HEK293 (cell line): ENCODE results near the gene CCDC112.

Experiments
- CTCF ChIA-PET: fragments of 350-600 bp; formaldehyde crosslinking; extraction: SDS; loops from one replicate; lab custom pipeline; 2021; ENCODE audit warnings: antibody characterized with exemption; lab: Yijun Ruan, JAX
- POLR2A ChIA-PET: fragments of 300-600 bp; formaldehyde crosslinking; extraction: SDS; loops from one replicate; lab custom pipeline; 2020; ENCODE audit warnings: antibody characterized with exemption, inconsistent platforms; lab: Yijun Ruan, JAX
- H3K27ac ChIP-seq: fragments of 200-500 bp; sonication (Bioruptor generic); 2 replicates; pipeline ENCODE4 v1.5.1; 2014; ENCODE audit warnings: low read depth, low read length, control low read depth, inconsistent platforms; ENCODE audit errors: extremely low read depth
- H3K36me3 ChIP-seq, 2 experiments: fragments of 200-500 bp in 1 of 2; sonication (Bioruptor generic) in 1 of 2; 1 replicate in 1 of 2; 2 replicates in 1 of 2; pipeline ENCODE4 v1.5.1; 2014 to 2017; ENCODE audit warnings: inconsistent platforms in 2 of 2, low read length in 2 of 2; ENCODE audit not compliant: control insufficient read depth in 2 of 2, insufficient read depth in 1 of 2
- H3K4me1 ChIP-seq: fragments of 200-500 bp; sonication (Bioruptor generic); 2 replicates; pipeline ENCODE4 v1.5.1; 2014; ENCODE audit warnings: mild to moderate bottlenecking, low read length, inconsistent platforms; ENCODE audit not compliant: control insufficient read depth, insufficient read depth
- H3K4me3 ChIP-seq: 2 replicates; pipeline ENCODE4 v1.5.1; 2011; ENCODE audit warnings: low read depth, mild to moderate bottlenecking, control low read depth, low read length, moderate library complexity
- H3K9me3 ChIP-seq: fragments of 200-500 bp; sonication (Bioruptor generic); 2 replicates; pipeline ENCODE4 v1.5.1; 2014; ENCODE audit warnings: low read depth, low read length, inconsistent platforms; ENCODE audit not compliant: control insufficient read depth, insufficient read depth
- CTCF ChIP-seq: fragments of 450-650 bp; formaldehyde crosslinking; IDR thresholded peaks from 2 replicates; pipeline ENCODE4 v1.5.1; 2016; ENCODE audit warnings: missing biosample characterization, missing genetic modification characterization
- KLF1 ChIP-seq: fragments of 450-650 bp; formaldehyde crosslinking; IDR thresholded peaks from 2 replicates; pipeline ENCODE4 v1.5.1; 2016; ENCODE audit warnings: missing biosample characterization, missing genetic modification characterization
- KLF17 ChIP-seq: fragments of 450-650 bp; formaldehyde crosslinking; IDR thresholded peaks from 2 replicates; pipeline ENCODE4 v1.5.1; 2016; ENCODE audit warnings: missing biosample characterization, missing genetic modification characterization
- ZBTB21 ChIP-seq: fragments of 450-650 bp; formaldehyde crosslinking; IDR thresholded peaks from 2 replicates; pipeline ENCODE4 v1.5.1; 2017; ENCODE audit warnings: missing biosample characterization, missing genetic modification characterization
- ZIC2 ChIP-seq: fragments of 450-650 bp; formaldehyde crosslinking; IDR thresholded peaks from 2 replicates; pipeline ENCODE4 v1.5.1; 2016; ENCODE audit warnings: missing biosample characterization, missing genetic modification characterization
- ZNF175 ChIP-seq: fragments of 450-650 bp; formaldehyde crosslinking; IDR thresholded peaks from 2 replicates; pipeline ENCODE4 v1.5.1; 2016; ENCODE audit warnings: missing biosample characterization, missing genetic modification characterization
- ZNF19 ChIP-seq: fragments of 450-650 bp; formaldehyde crosslinking; IDR thresholded peaks from 2 replicates; pipeline ENCODE4; 2016; ENCODE audit warnings: missing biosample characterization, missing genetic modification characterization, low read depth
- ZNF24 ChIP-seq: fragments of 450-650 bp; formaldehyde crosslinking; IDR thresholded peaks from 2 replicates; pipeline ENCODE4 v1.5.1; 2016; ENCODE audit warnings: missing biosample characterization, missing genetic modification characterization
- ZNF335 ChIP-seq: fragments of 450-650 bp; formaldehyde crosslinking; conservative IDR thresholded peaks from 2 replicates; pipeline ENCODE4 v1.5.1; 2016; ENCODE audit warnings: missing biosample characterization, missing genetic modification characterization
- ZNF404 ChIP-seq: fragments of 450-650 bp; formaldehyde crosslinking; IDR thresholded peaks from 2 replicates; pipeline ENCODE4 v1.5.1; 2017; ENCODE audit warnings: missing biosample characterization, missing genetic modification characterization
- ZNF433 ChIP-seq: fragments of 450-650 bp; formaldehyde crosslinking; IDR thresholded peaks from 2 replicates; pipeline ENCODE4 v1.5.1; 2016; ENCODE audit warnings: missing biosample characterization, missing genetic modification characterization, low read depth
- ZNF514 ChIP-seq: fragments of 450-650 bp; formaldehyde crosslinking; IDR thresholded peaks from 2 replicates; pipeline ENCODE4 v1.5.1; 2016; ENCODE audit warnings: missing biosample characterization, missing genetic modification characterization
- ZNF555 ChIP-seq: fragments of 450-650 bp; formaldehyde crosslinking; conservative IDR thresholded peaks from 2 replicates; pipeline ENCODE4 v1.5.1; 2017; ENCODE audit warnings: missing biosample characterization, mild to moderate bottlenecking, missing genetic modification characterization, inconsistent platforms
- ZNF580 ChIP-seq: fragments of 450-650 bp; formaldehyde crosslinking; IDR thresholded peaks from 2 replicates; pipeline ENCODE4 v1.5.1; 2016; ENCODE audit warnings: missing biosample characterization, missing genetic modification characterization
- ZNF654 ChIP-seq: fragments of 450-650 bp; formaldehyde crosslinking; IDR thresholded peaks from 2 replicates; pipeline ENCODE4 v1.5.1; 2016; ENCODE audit warnings: low read depth, missing biosample characterization, missing genetic modification characterization
- ZNF658 ChIP-seq: fragments of 450-650 bp; formaldehyde crosslinking; IDR thresholded peaks from 2 replicates; pipeline ENCODE4; 2016; ENCODE audit warnings: missing biosample characterization, missing genetic modification characterization
- ZNF747 ChIP-seq: fragments of 450-650 bp; formaldehyde crosslinking; IDR thresholded peaks from 2 replicates; pipeline ENCODE4 v1.5.1; 2016; ENCODE audit warnings: missing biosample characterization, missing genetic modification characterization
- TF ChIP-seq, protein P1 (sequence below): fragments of 450-650 bp; formaldehyde crosslinking; IDR thresholded peaks from 2 replicates; pipeline ENCODE4 v1.5.1; 2016; ENCODE audit warnings: missing biosample characterization, missing genetic modification characterization

CCDC112 gene

GRCh38 chr5:115317320-115317719 lies 20.9 kb upstream of the CCDC112 start:
- Histone ChIP-seq H3K27ac (no peak overlapping the region), H3K4me1 (no peaks in the 10 kb centered on the region), H3K9me3 (no peaks in the 10 kb centered on the region), H3K4me3 (no peak overlapping the region), H3K36me3 (no peaks in the 10 kb centered on the region)
- POLR2A ChIA-PET, result no interaction called here
- TF ChIP-seq ZNF747, result no peak
- TF ChIP-seq ZNF514 (tag by site-specific recombination), result no peak
- TF ChIP-seq ZNF555 (tag by site-specific recombination), result no peak
- no peak for TF ChIP-seq ZNF404 (tag by site-specific recombination)
- CTCF ChIA-PET, result interaction anchor here (0.6 kb wide), 1 partner anchor 521 kb away, joined by 5 read pairs; no protein-coding TSS in a partner anchor

DNA sequence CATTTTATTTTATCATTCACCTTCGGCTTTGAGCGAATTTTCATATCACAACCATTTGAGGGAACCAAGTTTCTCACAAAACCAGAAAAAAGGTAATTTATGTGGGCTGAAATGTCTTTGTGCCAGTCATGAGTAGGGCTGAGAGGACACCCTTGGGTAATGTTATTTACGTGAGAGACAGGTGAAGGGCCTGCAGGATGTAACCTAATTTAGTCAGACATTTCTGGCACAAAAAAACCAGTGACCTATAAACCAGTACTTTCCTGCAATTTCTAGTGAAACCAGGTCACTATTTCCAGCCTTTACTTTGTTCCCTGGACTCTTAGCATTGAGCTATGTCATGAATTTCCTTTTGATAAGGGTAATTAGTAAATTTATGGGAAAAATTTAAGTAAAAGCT lies 17.2 kb upstream of the CCDC112 start:
- Histone ChIP-seq H3K4me1 (no peaks in the 10 kb centered on the region), H3K4me3 (no peak overlapping the region), H3K27ac (no peak overlapping the region), H3K9me3 (no peaks in the 10 kb centered on the region), H3K36me3 (no peaks in the 10 kb centered on the region)
- POLR2A ChIA-PET, result no interaction called here
- CTCF ChIA-PET, result interaction anchor here (10.6 kb wide), 1 partner anchor 260 kb away, joined by 151 read pairs; no protein-coding TSS in a partner anchor
- TF ChIP-seq KLF17 (no peak), ZNF580 (tag by site-specific recombination) (no peak), ZNF433 (no peak), KLF1 (tag by site-specific recombination) (no peak), ZNF19 (tag by site-specific recombination) (no peak), ZNF658 (tag by site-specific recombination) (no peak), ZNF514 (tag by site-specific recombination) (no peak), ZBTB21 (tag by site-specific recombination) (no peak)

DNA sequence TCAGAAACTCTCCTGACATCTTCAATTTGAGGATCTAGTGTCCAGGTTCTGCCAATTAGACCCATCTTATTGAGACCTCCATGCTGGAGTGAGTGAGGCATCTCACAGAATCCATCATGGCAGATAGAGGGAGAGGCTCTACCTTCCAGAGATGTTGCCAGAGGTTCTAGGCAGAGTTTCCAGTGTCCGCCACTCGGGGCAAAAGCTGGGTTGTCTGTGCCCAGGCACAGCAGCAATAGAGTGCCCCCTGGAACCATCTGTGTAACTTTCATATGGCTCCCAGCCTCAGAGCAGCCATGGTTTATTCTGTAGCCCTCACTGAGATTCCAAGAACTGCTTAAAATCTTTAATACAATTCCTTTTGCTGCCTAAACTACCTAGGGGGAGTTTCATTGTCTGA lies 16.6 kb upstream of the CCDC112 start:
- ChIA-PET CTCF (interaction anchor here (1.1 to 10.6 kb wide), 2 partner anchors 40 to 260 kb away, joined by 3 to 151 read pairs; no protein-coding TSS in a partner anchor), POLR2A (no interaction called here)
- no peak overlapping the region for H3K27ac ChIP-seq
- no peaks in the 10 kb centered on the region for H3K4me1 ChIP-seq
- no peaks in the 10 kb centered on the region for H3K9me3 ChIP-seq
- no peak overlapping the region for H3K4me3 ChIP-seq
- H3K36me3 ChIP-seq, result no peaks in the 10 kb centered on the region
- TF ChIP-seq ZIC2 (tag by site-specific recombination) (no peak), CTCF (0 out of 2 replicates have a peak, but pooled peaks have one; percentile 13), ZNF175 (tag by site-specific recombination) (no peak), ZNF24 (no peak)

DNA sequence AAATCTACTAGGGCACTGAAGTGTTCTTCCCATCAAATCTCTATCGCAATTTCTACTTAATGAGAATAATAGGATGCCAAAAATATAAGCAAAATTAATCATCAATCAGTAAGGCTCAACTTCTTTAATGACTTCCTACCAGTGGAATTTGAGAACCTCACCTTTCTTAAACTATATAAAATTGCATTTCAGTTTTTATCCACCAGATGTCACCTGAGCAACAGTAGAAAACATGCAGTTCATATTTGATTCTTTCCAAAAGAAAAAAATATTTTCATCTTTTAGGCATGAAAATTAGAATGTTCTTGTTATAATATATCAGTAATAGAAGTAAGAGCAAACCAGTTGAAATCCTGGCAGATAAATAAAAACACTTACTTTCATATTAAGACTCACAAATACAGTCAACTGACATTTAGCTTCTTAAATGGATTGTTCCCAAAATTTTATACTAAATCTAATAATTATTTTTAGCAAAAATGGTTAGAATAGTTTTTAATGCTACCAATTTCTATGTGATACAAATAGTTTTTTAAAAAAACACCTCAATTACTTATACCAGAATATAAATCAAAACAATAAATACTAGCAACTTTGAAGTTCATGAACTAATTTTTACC lies 13.4 kb upstream of the CCDC112 start:
- TF ChIP-seq ZNF654 (tag by site-specific recombination) (peak; percentile 55), ZNF335 (tag by site-specific recombination) (no peak)
- TF ChIP-seq, protein P1, sequence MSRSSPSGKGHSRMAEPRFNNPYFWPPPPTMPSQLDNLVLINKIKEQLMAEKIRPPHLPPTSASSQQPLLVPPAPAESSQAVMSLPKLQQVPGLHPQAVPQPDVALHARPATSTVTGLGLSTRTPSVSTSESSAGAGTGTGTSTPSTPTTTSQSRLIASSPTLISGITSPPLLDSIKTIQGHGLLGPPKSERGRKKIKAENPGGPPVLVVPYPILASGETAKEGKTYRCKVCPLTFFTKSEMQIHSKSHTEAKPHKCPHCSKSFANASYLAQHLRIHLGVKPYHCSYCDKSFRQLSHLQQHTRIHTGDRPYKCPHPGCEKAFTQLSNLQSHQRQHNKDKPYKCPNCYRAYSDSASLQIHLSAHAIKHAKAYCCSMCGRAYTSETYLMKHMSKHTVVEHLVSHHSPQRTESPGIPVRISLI (tag by site-specific recombination), result 0 out of 2 replicates have a peak, but pooled peaks have one; percentile 42
- H3K4me1 ChIP-seq, result no peaks in the 10 kb centered on the region
- no peaks in the 10 kb centered on the region for H3K9me3 ChIP-seq
- no peak overlapping the region for H3K27ac ChIP-seq
- ChIA-PET CTCF (interaction anchor here (0.6 to 10.6 kb wide), 34 partner anchors 9 to 760 kb away, joined by 3 to 151 read pairs (median 3); partner anchors contain the start of genes CCDC112, PGGT1B and TICAM2), POLR2A (interaction anchor here (1.9 kb wide), 1 partner anchor 235 kb away, joined by 5 read pairs; the partner anchor contains the start of gene FEM1C)
- no peaks in the 10 kb centered on the region for H3K36me3 ChIP-seq
- H3K4me3 ChIP-seq, result no peak overlapping the region
